Measurements from ENCODE around the gene ADRA2B. TPM values are rescaled to one million over a fixed set of nuclear protein-coding genes. Genes with fewer than 3 reads are reported as not detected.
A peak's percentile ranks its signal among the peaks of the same experiment; 100 is the strongest.

The ADRA2B gene
- total RNA-seq, 4 donors from 2014 or later, result 0.27 to 0.32 TPM; not detected in 2

DNA sequence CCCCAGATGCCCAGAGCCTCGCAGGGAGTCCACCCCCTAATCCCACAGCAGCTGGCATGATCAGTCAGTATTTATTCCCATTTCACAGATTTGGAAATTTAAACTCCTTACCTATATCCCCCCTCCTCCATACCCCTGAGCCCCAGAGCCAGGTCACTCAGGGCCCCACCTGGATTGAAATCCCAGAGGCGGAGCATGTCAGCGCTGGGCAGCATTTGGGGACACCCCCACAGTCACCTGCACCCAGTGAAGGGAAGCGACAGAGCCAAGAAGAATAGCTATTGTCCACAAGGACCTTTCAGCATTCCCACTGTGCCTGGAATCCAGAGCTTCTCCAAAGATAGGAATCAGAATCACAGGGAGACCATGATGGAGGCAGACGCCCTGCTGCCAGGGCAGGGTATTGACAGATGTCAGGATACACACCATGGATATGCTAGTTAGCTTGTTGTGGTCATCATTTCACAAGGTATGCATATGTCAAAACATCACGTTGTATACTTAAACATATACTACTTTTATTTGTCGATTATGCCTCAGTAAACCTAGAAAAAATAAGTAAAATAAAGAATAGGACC lies 22.9 kb upstream of the ADRA2B start:
- H3K27ac ChIP-seq, result peak overlapping the region in 3 of 4 donors; percentile 43 to 63 (median 52)
- H3K4me3 ChIP-seq, result no peak overlapping the region
- H3K27me3 ChIP-seq, result peaks cover 3% of the 10 kb centered on the region
- TF ChIP-seq, protein P1, sequence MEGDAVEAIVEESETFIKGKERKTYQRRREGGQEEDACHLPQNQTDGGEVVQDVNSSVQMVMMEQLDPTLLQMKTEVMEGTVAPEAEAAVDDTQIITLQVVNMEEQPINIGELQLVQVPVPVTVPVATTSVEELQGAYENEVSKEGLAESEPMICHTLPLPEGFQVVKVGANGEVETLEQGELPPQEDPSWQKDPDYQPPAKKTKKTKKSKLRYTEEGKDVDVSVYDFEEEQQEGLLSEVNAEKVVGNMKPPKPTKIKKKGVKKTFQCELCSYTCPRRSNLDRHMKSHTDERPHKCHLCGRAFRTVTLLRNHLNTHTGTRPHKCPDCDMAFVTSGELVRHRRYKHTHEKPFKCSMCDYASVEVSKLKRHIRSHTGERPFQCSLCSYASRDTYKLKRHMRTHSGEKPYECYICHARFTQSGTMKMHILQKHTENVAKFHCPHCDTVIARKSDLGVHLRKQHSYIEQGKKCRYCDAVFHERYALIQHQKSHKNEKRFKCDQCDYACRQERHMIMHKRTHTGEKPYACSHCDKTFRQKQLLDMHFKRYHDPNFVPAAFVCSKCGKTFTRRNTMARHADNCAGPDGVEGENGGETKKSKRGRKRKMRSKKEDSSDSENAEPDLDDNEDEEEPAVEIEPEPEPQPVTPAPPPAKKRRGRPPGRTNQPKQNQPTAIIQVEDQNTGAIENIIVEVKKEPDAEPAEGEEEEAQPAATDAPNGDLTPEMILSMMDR (IDR thresholded peaks at IDR 0.05), result no peak
- TF ChIP-seq POLR2AphosphoS5 (IDR thresholded peaks at IDR 0.05), result no peak
- TF ChIP-seq EP300 (IDR thresholded peaks at IDR 0.05; ENCODE audit: low read depth), result no peak
- no peak for TF ChIP-seq POLR2A (IDR thresholded peaks at IDR 0.05)
- no peaks in the 10 kb centered on the region for H3K36me3 ChIP-seq
- H3K9me3 ChIP-seq, result no peaks in the 10 kb centered on the region
- H3K4me1 ChIP-seq, result peaks cover under 1 to 13% (median 7%) of the 10 kb centered on the region in 4 donors
- no peak for DNase-seq
- in situ Hi-C loops (cut with MboI; ENCODE audit: low pct_ligation_motif_present in 1 of 4, low pct_unique_long_range_greater_than_20kb in 1 of 4, low sequenced_read_pairs in 3 of 4), result no loop called here
- WGBS, 2 donors (ENCODE audit: low coverage in 1 of 2), result 75 to 100% methylated on average over 1 to 7 of the region's 7 CpGs
- intact Hi-C loops (cut with DNase I; ENCODE audit: low total_unique reads), result no loop called here

DNA sequence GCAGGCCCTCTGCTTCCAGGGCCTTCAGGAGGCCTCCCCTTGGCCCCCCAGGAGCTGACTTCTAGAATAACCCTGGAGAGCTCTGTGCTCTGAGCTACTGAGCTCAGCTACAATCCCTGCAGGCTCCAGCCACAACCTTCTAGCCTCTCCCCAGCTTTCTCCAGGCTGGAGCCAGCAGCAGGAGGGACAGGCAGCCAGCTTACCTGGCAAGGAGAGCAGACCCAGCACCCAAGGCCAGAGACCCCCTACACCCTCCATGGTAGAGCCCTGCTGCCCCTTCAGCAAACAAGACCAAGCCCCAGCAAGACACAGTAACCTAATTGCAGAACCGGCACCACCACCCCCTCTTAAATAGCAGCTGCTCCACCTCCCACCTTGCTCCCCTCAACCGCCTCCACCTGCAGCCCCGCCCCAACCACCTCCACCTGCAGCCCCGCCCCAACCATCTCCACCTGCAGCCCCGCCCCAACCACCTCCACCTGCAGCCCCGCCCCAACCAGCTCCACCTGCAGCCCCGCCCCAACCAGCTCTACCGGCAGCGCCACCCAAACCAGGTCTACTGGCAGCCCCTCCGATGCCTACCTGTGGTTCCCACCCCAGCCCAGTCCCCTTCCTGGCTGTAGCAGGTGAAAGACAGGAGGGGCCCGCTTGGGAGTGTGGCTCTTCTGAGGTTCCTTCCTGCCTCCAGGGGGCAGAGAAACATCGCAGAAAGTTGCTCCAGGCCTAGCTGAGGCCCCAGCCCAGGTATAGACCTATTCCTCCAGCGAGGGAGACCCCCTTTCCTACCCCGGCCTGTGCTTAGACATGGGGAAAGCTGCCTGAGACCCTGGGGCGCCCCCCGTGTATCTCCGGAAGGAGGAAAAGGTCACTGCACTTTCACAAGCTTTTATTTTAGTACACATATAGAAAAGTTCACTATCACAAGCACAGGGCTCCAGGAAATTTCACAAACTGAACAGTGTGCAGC lies 22.1 kb upstream of the ADRA2B start, which contains the start of gene ASTL:
Gene ASTL (minus strand): TSS at position 324 of the 967 bp plus-strand sequence. CDS start 66 bp downstream, at position 258.
- H3K9me3 ChIP-seq, result no peaks in the 10 kb centered on the region
- peaks cover 0 to 9% (median 2%) of the 10 kb centered on the region in 4 donors for H3K4me1 ChIP-seq
- WGBS, 2 donors (ENCODE audit: low coverage in 1 of 2), result 15 to 20% methylated on average over 2 to 15 of the region's 17 CpGs
- peak; percentile 87 for DNase-seq
- intact Hi-C loops (cut with DNase I; ENCODE audit: low total_unique reads) (no loop called here), in situ Hi-C loops (cut with MboI; ENCODE audit: low pct_ligation_motif_present in 1 of 4, low pct_unique_long_range_greater_than_20kb in 1 of 4, low sequenced_read_pairs in 3 of 4) (no loop called here)
- peaks cover 3% of the 10 kb centered on the region for H3K27me3 ChIP-seq
- no peak within 1 kb of the TSS for H3K4me3 ChIP-seq
- TF ChIP-seq EP300 (IDR thresholded peaks at IDR 0.05; ENCODE audit: low read depth), result no peak
- TF ChIP-seq, protein P1 (IDR thresholded peaks at IDR 0.05), result peak; percentile 31 to 70 (median 43)
- peak within 1 kb of the TSS; percentile 46 to 70 (median 63) for H3K27ac ChIP-seq
- H3K36me3 ChIP-seq, result no peaks in the 10 kb centered on the region

DNA sequence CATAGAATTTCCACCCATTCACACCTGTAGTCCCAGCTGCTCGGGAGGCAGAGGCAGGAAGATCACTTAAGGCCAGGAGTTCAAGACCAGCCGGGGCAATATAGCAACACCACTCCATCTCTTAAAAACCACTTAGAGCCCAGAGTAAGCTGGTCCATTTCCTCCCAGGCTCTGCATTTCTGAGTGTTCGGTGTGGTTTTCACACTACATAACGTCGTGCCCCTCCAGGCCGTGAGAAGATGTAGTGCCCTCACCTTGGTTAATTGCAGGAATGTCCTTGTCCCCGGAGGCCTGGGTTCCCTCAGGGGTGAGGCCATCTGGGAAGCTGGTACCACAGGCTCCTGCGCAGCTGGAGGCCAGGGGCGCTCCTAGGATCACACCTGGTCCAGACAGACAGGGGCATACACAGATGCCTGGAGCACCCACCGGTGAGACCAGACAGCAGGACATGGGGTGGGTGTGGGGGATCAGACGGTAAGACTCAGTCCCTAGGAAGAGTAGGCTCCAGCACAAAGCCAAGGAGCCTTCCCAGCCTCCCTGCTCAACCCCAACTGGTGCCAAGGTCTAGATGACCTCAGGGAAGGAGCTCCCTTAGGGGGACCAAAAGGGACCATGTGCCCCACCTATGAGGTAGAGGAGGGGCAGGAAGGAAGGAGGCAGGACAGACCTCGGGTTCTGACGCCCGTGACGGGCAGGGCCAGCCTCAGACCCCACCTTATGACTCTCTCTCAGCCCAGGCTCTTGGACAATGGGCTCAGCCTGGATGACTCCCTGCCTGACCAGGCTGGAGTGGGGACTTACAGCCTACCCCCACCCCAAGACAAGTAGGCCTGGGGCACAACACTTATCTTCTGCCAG lies 21.2 kb upstream of the ADRA2B start:
- peaks cover 3% of the 10 kb centered on the region for H3K27me3 ChIP-seq
- no peak overlapping the region for H3K4me3 ChIP-seq
- in situ Hi-C loops (cut with MboI; ENCODE audit: low pct_ligation_motif_present in 1 of 4, low pct_unique_long_range_greater_than_20kb in 1 of 4, low sequenced_read_pairs in 3 of 4), result no loop called here
- no peak for DNase-seq
- H3K36me3 ChIP-seq, result no peaks in the 10 kb centered on the region
- TF ChIP-seq, protein P1 (IDR thresholded peaks at IDR 0.05), result no peak
- TF ChIP-seq POLR2A (IDR thresholded peaks at IDR 0.05), result no peak
- no peak for TF ChIP-seq EP300 (IDR thresholded peaks at IDR 0.05; ENCODE audit: low read depth)
- no peak for TF ChIP-seq POLR2AphosphoS5 (IDR thresholded peaks at IDR 0.05)
- intact Hi-C loops (cut with DNase I; ENCODE audit: low total_unique reads), result no loop called here
- H3K9me3 ChIP-seq, result no peaks in the 10 kb centered on the region
- H3K4me1 ChIP-seq, result peaks cover 0 to 9% (median 2%) of the 10 kb centered on the region in 4 donors
- WGBS, 2 donors (ENCODE audit: low coverage in 1 of 2), result 80% methylated on average over 15 of the region's 15 CpGs; no CpG with 5 or more reads in 1 of the 2 donors
- peak overlapping the region in 3 of 4 donors; percentile 62 to 70 (median 64) for H3K27ac ChIP-seq
